ENCODE data around the gene TMUB1. TPM values are rescaled to one million over a fixed set of nuclear protein-coding genes. Genes with fewer than 3 reads are reported as not detected.

The TMUB1 gene
- total and polyA plus RNA-seq, 9 of the 15 experiments (the other 6 are each of a cell fraction or from before 2014, with no cell fraction given): 0.14 to 241 (median 74.1) TPM

DNA sequence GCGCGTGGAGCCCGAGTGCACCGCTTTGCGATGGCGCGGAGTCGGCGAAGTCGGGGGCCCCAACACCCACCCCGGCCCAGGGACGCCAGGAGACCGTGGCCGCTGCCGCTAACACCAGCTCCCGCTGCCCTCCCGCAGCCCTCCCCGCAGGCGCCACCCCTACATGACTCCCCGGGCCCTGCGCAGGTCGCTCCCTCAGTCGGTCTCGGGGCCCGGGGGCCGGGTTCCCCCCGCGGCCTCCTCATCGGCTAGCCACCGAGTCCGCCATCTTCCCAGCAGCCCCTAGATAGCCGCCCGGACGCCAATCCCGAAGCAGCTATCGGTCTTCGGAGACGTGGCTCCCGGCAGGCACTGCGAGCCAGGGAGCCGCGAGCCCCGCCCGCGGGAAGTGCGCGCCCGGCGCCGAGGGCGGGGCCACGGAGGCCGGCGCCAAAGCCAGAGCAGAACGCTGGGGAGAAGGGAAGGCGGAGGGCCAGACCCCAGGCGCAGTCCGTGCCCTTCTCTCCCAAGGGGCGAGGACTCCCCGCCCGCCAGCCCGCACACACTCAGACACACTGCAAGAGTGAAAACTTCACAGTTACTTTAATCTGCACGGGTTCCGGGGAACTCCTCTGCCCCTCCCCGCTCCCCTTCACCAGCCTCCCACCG is 2.6 kb downstream of the TMUB1 start, which contains the start of gene FASTK (continued):
- TF ChIP-seq SLC30A9 (CRISPR knock-in tag; IDR thresholded peaks at IDR 0.05) (no peak), ZBTB40 (IDR thresholded peaks at IDR 0.05) (no peak), ZBTB40 (CRISPR knock-in tag; IDR thresholded peaks at IDR 0.05) (no peak), BRF1 (IDR thresholded peaks at IDR 0.05; ENCODE audit: borderline replicate concordance, extremely low read depth, insufficient read length) (no peak), RB1 (IDR thresholded peaks at IDR 0.05; ENCODE audit: low read depth) (peak; percentile 99), SNAPC5 (CRISPR knock-in tag; IDR thresholded peaks at IDR 0.05) (no peak), CAMTA2 (CRISPR knock-in tag; conservative IDR thresholded peaks at IDR 0.05) (no peak; the same call in 1 of the 2 replicates), ZNF398 (CRISPR knock-in tag; IDR thresholded peaks at IDR 0.05) (no peak), MIER1 (IDR thresholded peaks at IDR 0.05; ENCODE audit: low read depth) (no peak), RBM15 (IDR thresholded peaks at IDR 0.05; ENCODE audit: insufficient read depth, low read length) (no peak), STAT5B (CRISPR knock-in tag; IDR thresholded peaks at IDR 0.05) (peak; percentile 8; the same call in 1 of the 2 replicates), ZNF12 (CRISPR knock-in tag; IDR thresholded peaks at IDR 0.05) (no peak; the same call in 1 of the 2 replicates), POLR2G (IDR thresholded peaks at IDR 0.05; ENCODE audit: low read depth, low read length) (peak; percentile 97)
- TF ChIP-seq, protein P1, sequence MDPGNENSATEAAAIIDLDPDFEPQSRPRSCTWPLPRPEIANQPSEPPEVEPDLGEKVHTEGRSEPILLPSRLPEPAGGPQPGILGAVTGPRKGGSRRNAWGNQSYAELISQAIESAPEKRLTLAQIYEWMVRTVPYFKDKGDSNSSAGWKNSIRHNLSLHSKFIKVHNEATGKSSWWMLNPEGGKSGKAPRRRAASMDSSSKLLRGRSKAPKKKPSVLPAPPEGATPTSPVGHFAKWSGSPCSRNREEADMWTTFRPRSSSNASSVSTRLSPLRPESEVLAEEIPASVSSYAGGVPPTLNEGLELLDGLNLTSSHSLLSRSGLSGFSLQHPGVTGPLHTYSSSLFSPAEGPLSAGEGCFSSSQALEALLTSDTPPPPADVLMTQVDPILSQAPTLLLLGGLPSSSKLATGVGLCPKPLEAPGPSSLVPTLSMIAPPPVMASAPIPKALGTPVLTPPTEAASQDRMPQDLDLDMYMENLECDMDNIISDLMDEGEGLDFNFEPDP (CRISPR knock-in tag; IDR thresholded peaks at IDR 0.05): no peak

All from K562 (cell line).